Measurements from ENCODE around the gene SLC25A29. TPM values are rescaled to one million over a fixed set of nuclear protein-coding genes. Genes with fewer than 3 reads are reported as not detected.
"Not testable (repeated sequence)": the region's sequence is repeated elsewhere in the genome, so short reads cannot be mapped to it uniquely, and the experiment has no call there.

Gene SLC25A29
- polyA plus RNA-seq, 3 donors: 56.1 to 113 (median 98.0) TPM

- no peak for DNase-seq
These were observed 8.5 kb upstream of the SLC25A29 start for GRCh38 chr14:100314724-100315123.

GRCh38 chr14:100313464-100314230 lies 7.4 kb upstream of the SLC25A29 start:
- DNase-seq: no peak

GRCh38 chr14:100312877-100313400 lies 6.7 kb upstream of the SLC25A29 start:
- DNase-seq: no peak

GRCh38 chr14:100312110-100312876 lies 6.0 kb upstream of the SLC25A29 start:
- not testable (repeated sequence) for DNase-seq

- no peak for DNase-seq
These were observed 2.9 kb upstream of the SLC25A29 start for GRCh38 chr14:100309028-100309737.

- not testable (repeated sequence) for DNase-seq
These were observed 2.2 kb upstream of the SLC25A29 start for GRCh38 chr14:100308427-100308792.

GRCh38 chr14:100307766-100308426 lies 1.7 kb upstream of the SLC25A29 start:
- no peak for DNase-seq

GRCh38 chr14:100306998-100307765 lies 938 bp upstream of the SLC25A29 start:
- DNase-seq: no peak

- DNase-seq: no peak
These were observed 732 bp downstream of the SLC25A29 start for GRCh38 chr14:100305324-100306100.

GRCh38 chr14:100304825-100305323 lies 1.4 kb downstream of the SLC25A29 start:
- no peak for DNase-seq

- DNase-seq: no peak
These were observed 2.3 kb downstream of the SLC25A29 start for GRCh38 chr14:100303925-100304324.

- DNase-seq: no peak
These were observed 3.1 kb downstream of the SLC25A29 start for GRCh38 chr14:100303179-100303578.

- no peak for DNase-seq
These were observed 3.6 kb downstream of the SLC25A29 start for GRCh38 chr14:100302616-100303015.

- no peak for DNase-seq
These were observed 7.0 kb downstream of the SLC25A29 start for GRCh38 chr14:100299238-100299560.

- no peak for DNase-seq
These were observed 7.5 kb downstream of the SLC25A29 start for GRCh38 chr14:100298551-100299237.

- DNase-seq: no peak
These were observed 8.6 kb downstream of the SLC25A29 start for GRCh38 chr14:100297320-100298300.

- DNase-seq: not testable (repeated sequence)
These were observed 9.5 kb downstream of the SLC25A29 start for GRCh38 chr14:100296729-100297128.

- DNase-seq: no peak
These were observed 10.1 kb downstream of the SLC25A29 start for GRCh38 chr14:100296106-100296651.
